Measurements from ENCODE around the gene ZFYVE28. TPM values are rescaled to one million over a fixed set of nuclear protein-coding genes. Genes with fewer than 3 reads are reported as not detected.

ZFYVE28 gene
- polyA plus RNA-seq, 1 of the 3 experiments (the other 2 are of a cell fraction), result 3.2 TPM

GRCh38 chr4:2241003-2241402 is 177.4 kb downstream of the ZFYVE28 start:
- Histone ChIP-seq H3K36me3 (replicated peaks in 1 of 2; ENCODE audit: control insufficient read depth in 1 of 2, insufficient read depth in 2 of 2, low read length in 1 of 2) (peaks cover 22 to 26% of the 10 kb centered on the region in 2 experiments), H3K27ac (ENCODE audit: low read depth in 2 of 2, low read length in 1 of 2) (peak overlapping the region in 1 of 2 experiments; percentile 24; a peak in 2 of 4 replicates), H3K9ac (peak overlapping the region; percentile 83), H3K4me1 (ENCODE audit: control insufficient read depth in 1 of 2, insufficient read depth in 2 of 2, low read depth in 1 of 2, low read length in 1 of 2) (peaks cover 25 to 28% of the 10 kb centered on the region in 2 experiments; a peak in 3 of 4 replicates), H2AFZ (ENCODE audit: low read depth) (peak overlapping the region; percentile 61; the same call in 1 of the 2 replicates), H3K4me3 (ENCODE audit: low read depth in 2 of 2, low read length in 1 of 2) (peak overlapping the region; percentile 81 to 96), H3K9me2 (no peaks in the 10 kb centered on the region), H3K9me3 (no peaks in the 10 kb centered on the region), H3K79me2 (ENCODE audit: insufficient read depth) (peaks cover 49% of the 10 kb centered on the region), H4K20me1 (ENCODE audit: insufficient read depth) (peaks cover 29% of the 10 kb centered on the region; the same call in 1 of the 2 replicates), H3K4me2 (peak overlapping the region; percentile 89), H3K27me3 (ENCODE audit: insufficient read depth) (no peaks in the 10 kb centered on the region), H3F3A (replicated peaks; ENCODE audit: insufficient read depth) (peaks cover 10% of the 10 kb centered on the region)
- TF ChIP-seq TEAD4 (IDR thresholded peaks at IDR 0.05; ENCODE audit: borderline replicate concordance, insufficient read depth) (no peak), GATA2 (CRISPR knock-in tag; IDR thresholded peaks at IDR 0.05) (no peak), NRF1 (IDR thresholded peaks at IDR 0.05; ENCODE audit: low read depth, low read length) (no peak), RAD21 (IDR thresholded peaks at IDR 0.05; ENCODE audit: low read length) (no peak), RFX5 (IDR thresholded peaks at IDR 0.05; ENCODE audit: low read length) (no peak)
- ChIA-PET CTCF (interaction anchor here (1.7 to 2.4 kb wide), 3 partner anchors 21 to 195 kb away, joined by 6 to 14 read pairs (median 9); partner anchors contain the start of genes CFAP99 and ZFYVE28), POLR2A (interaction anchor here (1.4 kb wide), 1 partner anchor 195 kb away, joined by 4 read pairs; no protein-coding TSS in a partner anchor)
- 5% methylated on average over 7 of the region's 7 CpGs for WGBS (ENCODE audit: low lambda C conversion rate)
- DNase-seq, result no peak

GRCh38 chr4:2236944-2237666 is 181.3 kb downstream of the ZFYVE28 start:
- WGBS (ENCODE audit: low lambda C conversion rate), result 69% methylated on average over 3 of the region's 3 CpGs
- POLR2A ChIA-PET, result no interaction called here
- peaks cover 60% of the 10 kb centered on the region for H3K79me2 ChIP-seq (ENCODE audit: insufficient read depth)
- TF ChIP-seq MAX (IDR thresholded peaks at IDR 0.05; ENCODE audit: low read depth) (no peak), TEAD4 (IDR thresholded peaks at IDR 0.05; ENCODE audit: borderline replicate concordance, insufficient read depth) (no peak), NFIC (IDR thresholded peaks at IDR 0.05; ENCODE audit: borderline replicate concordance) (no peak)
- H3K4me3 ChIP-seq (ENCODE audit: low read depth in 2 of 2, low read length in 1 of 2), result no peak overlapping the region
- H2AFZ ChIP-seq (ENCODE audit: low read depth), result no peak overlapping the region
- no peak for DNase-seq
- no peak overlapping the region for H3K4me2 ChIP-seq
- H3K9me3 ChIP-seq, result no peaks in the 10 kb centered on the region
- H3K9ac ChIP-seq, result no peak overlapping the region
- no peak overlapping the region for H3K27ac ChIP-seq (ENCODE audit: low read depth in 2 of 2, low read length in 1 of 2)
- H3F3A ChIP-seq (replicated peaks; ENCODE audit: insufficient read depth), result peaks cover 7% of the 10 kb centered on the region
- peaks cover 23 to 28% of the 10 kb centered on the region in 2 experiments; a peak in 3 of 4 replicates for H3K4me1 ChIP-seq (ENCODE audit: control insufficient read depth in 1 of 2, insufficient read depth in 2 of 2, low read depth in 1 of 2, low read length in 1 of 2)
- H3K36me3 ChIP-seq (replicated peaks in 1 of 2; ENCODE audit: control insufficient read depth in 1 of 2, insufficient read depth in 2 of 2, low read length in 1 of 2), result peaks cover 48 to 51% of the 10 kb centered on the region in 2 experiments
- H4K20me1 ChIP-seq (ENCODE audit: insufficient read depth), result peaks cover 29% of the 10 kb centered on the region; the same call in 1 of the 2 replicates
- no peaks in the 10 kb centered on the region for H3K9me2 ChIP-seq
- CTCF ChIA-PET, result interaction anchor here (1.2 to 1.9 kb wide), 3 partner anchors 12 to 225 kb away, joined by 4 to 21 read pairs (median 7); no protein-coding TSS in a partner anchor
- no peaks in the 10 kb centered on the region for H3K27me3 ChIP-seq (ENCODE audit: insufficient read depth)

GRCh38 chr4:2231082-2231481 is 187.4 kb downstream of the ZFYVE28 start:
- Histone ChIP-seq H3F3A (replicated peaks; ENCODE audit: insufficient read depth) (peaks cover 10% of the 10 kb centered on the region), H3K9me3 (no peaks in the 10 kb centered on the region), H3K79me2 (ENCODE audit: insufficient read depth) (peaks cover 10% of the 10 kb centered on the region; the same call in 1 of the 2 replicates), H3K9me2 (no peaks in the 10 kb centered on the region), H3K27ac (ENCODE audit: low read depth in 2 of 2, low read length in 1 of 2) (no peak overlapping the region), H3K36me3 (replicated peaks in 1 of 2; ENCODE audit: control insufficient read depth in 1 of 2, insufficient read depth in 2 of 2, low read length in 1 of 2) (peaks cover 35 to 43% of the 10 kb centered on the region in 2 experiments), H3K4me3 (ENCODE audit: low read depth in 2 of 2, low read length in 1 of 2) (no peak overlapping the region), H3K9ac (no peak overlapping the region), H3K27me3 (ENCODE audit: insufficient read depth) (no peaks in the 10 kb centered on the region), H4K20me1 (ENCODE audit: insufficient read depth) (no peaks in the 10 kb centered on the region; the same call in 1 of the 2 replicates), H3K4me1 (ENCODE audit: control insufficient read depth in 1 of 2, insufficient read depth in 2 of 2, low read depth in 1 of 2, low read length in 1 of 2) (no peaks in the 10 kb centered on the region), H3K4me2 (no peak overlapping the region), H2AFZ (ENCODE audit: low read depth) (no peak overlapping the region)
- CTCF ChIA-PET, result interaction anchor here (0.6 to 1.1 kb wide), 3 partner anchors 8 to 13 kb away, joined by 3 to 10 read pairs (median 3); no protein-coding TSS in a partner anchor
- POLR2A ChIA-PET, result no interaction called here
- no peak for DNase-seq
- WGBS (ENCODE audit: low lambda C conversion rate), result 100% methylated on average over 6 of the region's 6 CpGs
- TF ChIP-seq GABPA (IDR thresholded peaks at IDR 0.05; ENCODE audit: low read depth) (no peak), ZBTB33 (IDR thresholded peaks at IDR 0.05; ENCODE audit: borderline replicate concordance, low read depth) (no peak), IRF3 (IDR thresholded peaks at IDR 0.05; ENCODE audit: low read depth, low read length) (no peak), TEAD4 (IDR thresholded peaks at IDR 0.05; ENCODE audit: borderline replicate concordance, insufficient read depth) (no peak), RAD21 (IDR thresholded peaks at IDR 0.05; ENCODE audit: low read length) (no peak), GATA2 (CRISPR knock-in tag; IDR thresholded peaks at IDR 0.05) (no peak), CTCF (IDR thresholded peaks at IDR 0.05) (no peak), EP300 (IDR thresholded peaks at IDR 0.05; ENCODE audit: borderline replicate concordance in 1 of 2, low read depth in 1 of 2, low read length in 1 of 2) (no peak), JUND (IDR thresholded peaks at IDR 0.05) (no peak), EZH2phosphoT487 (IDR thresholded peaks at IDR 0.05; ENCODE audit: borderline replicate concordance, low read depth) (no peak)

All from SK-N-SH (cell line).